Ureter (tissue), 1 donor: ENCODE data around the gene PPP3R2. TPM values are rescaled to one million over a fixed set of nuclear protein-coding genes. Genes with fewer than 3 reads are reported as not detected.

ENCODE experiments used
- total RNA-seq: library from RNA; stranded (reverse); gene quantifications from one replicate; pipeline ENCODE4 v1.2.4, GENCODE V29; 2023
- donor health status: DM: yes; HTN: yes; CAD: no.

PPP3R2 gene
- total RNA-seq, 1 donor from 2014 or later = not detected

Other genes starting within 250 kb of the PPP3R2 start
- not detected for gene BAAT, start 210.0 kb downstream of the PPP3R2 start, total RNA-seq
- 11.9 TPM for gene MRPL50, start 196.4 kb downstream of the PPP3R2 start, total RNA-seq
- gene ZNF189, start 196.1 kb downstream of the PPP3R2 start, total RNA-seq = 21.5 TPM
- gene ALDOB, start 159.2 kb downstream of the PPP3R2 start, total RNA-seq = 0.70 TPM
- 41.4 TPM for gene RNF20, start 61.1 kb downstream of the PPP3R2 start, total RNA-seq
- 0.05 TPM for gene GRIN3A, start 143.7 kb upstream of the PPP3R2 start, total RNA-seq